Nephron progenitor cell (in vitro differentiated cells): ENCODE data around the gene TCF19.
"Not testable (repeated sequence)": the region's sequence is repeated elsewhere in the genome, so short reads cannot be mapped to it uniquely, and the experiment has no call there.

ENCODE experiments used
- DNase-seq: peaks from one replicate; pipeline ENCODE4 v3.0.0; 2021
- H3K27ac Mint-ChIP-seq: 2 replicates; pipeline ENCODE4 v1.8.0; 2021; ENCODE audit warnings: mild to moderate bottlenecking, moderate library complexity, mixed read lengths
- H3K27me3 Mint-ChIP-seq: 2 replicates; pipeline ENCODE4 v1.8.0; 2021; ENCODE audit warnings: mild to moderate bottlenecking, low read depth, mixed read lengths; ENCODE audit not compliant: poor library complexity
- H3K36me3 Mint-ChIP-seq: 2 replicates; pipeline ENCODE4 v1.8.0; 2021; ENCODE audit warnings: low read depth, mixed read lengths
- H3K4me1 Mint-ChIP-seq: 2 replicates; pipeline ENCODE4 v1.8.0; 2021; ENCODE audit warnings: mixed read lengths
- H3K4me3 Mint-ChIP-seq: 2 replicates; pipeline ENCODE4 v1.8.0; 2021; ENCODE audit warnings: mild to moderate bottlenecking, moderate library complexity, mixed read lengths
- H3K9me3 Mint-ChIP-seq: 2 replicates; pipeline ENCODE4 v1.8.0; 2021; ENCODE audit warnings: mild to moderate bottlenecking, moderate library complexity, mixed read lengths
- CTCF ChIP-seq: fragments of 200-600 bp; sonication (generic); IDR thresholded peaks from 2 replicates; pipeline ENCODE4 v1.5.0; 2021; ENCODE audit warnings: antibody characterized with exemption

The TCF19 gene

GRCh38 chr6:31185695-31186051, 27.3 kb downstream of the TCF19 start:
- not testable (repeated sequence) for H3K9me3 Mint-ChIP-seq, H3K4me3 Mint-ChIP-seq, H3K36me3 Mint-ChIP-seq, DNase-seq, H3K27ac Mint-ChIP-seq
- Mint-ChIP-seq H3K4me1 (peaks cover 17% of the 10 kb centered on the region), H3K27me3 (peaks cover 16% of the 10 kb centered on the region)

GRCh38 chr6:31186052-31186734, 27.8 kb downstream of the TCF19 start:
- peaks cover 17% of the 10 kb centered on the region for H3K4me1 Mint-ChIP-seq
- H3K36me3 Mint-ChIP-seq = no peaks in the 10 kb centered on the region
- no peaks in the 10 kb centered on the region for H3K9me3 Mint-ChIP-seq
- no peak for DNase-seq
- peak overlapping the region; percentile 64 for H3K27ac Mint-ChIP-seq
- TF ChIP-seq CTCF = no peak
- H3K27me3 Mint-ChIP-seq = peaks cover 16% of the 10 kb centered on the region
- no peak overlapping the region for H3K4me3 Mint-ChIP-seq

GRCh38 chr6:31187780-31188194, 29.4 kb downstream of the TCF19 start:
- TF ChIP-seq CTCF = no peak
- no peak for DNase-seq
- Mint-ChIP-seq H3K27me3 (peaks cover 16% of the 10 kb centered on the region), H3K36me3 (no peaks in the 10 kb centered on the region), H3K4me3 (no peak overlapping the region), H3K4me1 (peaks cover 17% of the 10 kb centered on the region), H3K9me3 (no peaks in the 10 kb centered on the region), H3K27ac (no peak overlapping the region)

- peaks cover 12% of the 10 kb centered on the region for H3K27me3 Mint-ChIP-seq
- peaks cover 13% of the 10 kb centered on the region for H3K4me1 Mint-ChIP-seq
- not testable (repeated sequence) for H3K36me3 Mint-ChIP-seq, DNase-seq, H3K27ac Mint-ChIP-seq, H3K4me3 Mint-ChIP-seq, H3K9me3 Mint-ChIP-seq
These were observed 30.8 kb downstream of the TCF19 start for GRCh38 chr6:31189223-31189622.

DNA sequence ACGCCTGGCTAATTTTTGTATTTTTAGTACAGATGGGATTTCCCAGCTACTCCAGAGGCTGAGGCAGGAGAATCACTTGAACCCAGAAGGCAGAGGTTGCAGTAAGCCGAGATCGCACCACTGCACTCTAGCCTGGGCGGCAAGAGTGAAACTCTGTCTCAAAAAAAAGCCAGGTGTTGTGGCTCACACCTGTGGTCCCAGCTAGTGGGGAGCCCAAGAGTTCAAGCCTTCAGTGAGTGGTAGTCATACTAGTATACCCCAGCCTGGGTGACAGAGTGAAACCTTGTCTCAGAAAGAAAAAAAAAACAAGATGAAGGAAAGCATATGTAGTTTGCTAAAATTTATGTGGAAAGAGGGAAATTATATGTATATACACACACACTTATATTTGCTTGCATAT, 32.1 kb downstream of the TCF19 start:
- Mint-ChIP-seq H3K4me1 (peaks cover 12% of the 10 kb centered on the region), H3K4me3 (no peak overlapping the region), H3K9me3 (no peaks in the 10 kb centered on the region), H3K27ac (no peak overlapping the region), H3K27me3 (peaks cover 16% of the 10 kb centered on the region), H3K36me3 (no peaks in the 10 kb centered on the region)
- no peak for TF ChIP-seq CTCF
- no peak for DNase-seq

GRCh38 chr6:31192431-31193105, 34.2 kb downstream of the TCF19 start:
- not testable (repeated sequence) for H3K36me3 Mint-ChIP-seq, H3K4me3 Mint-ChIP-seq, H3K9me3 Mint-ChIP-seq, H3K27ac Mint-ChIP-seq
- Mint-ChIP-seq H3K27me3 (peaks cover 15% of the 10 kb centered on the region), H3K4me1 (peaks cover 11% of the 10 kb centered on the region)
- TF ChIP-seq CTCF = peak; percentile 58
- peak; percentile 58 for DNase-seq

GRCh38 chr6:31193206-31193605, 34.8 kb downstream of the TCF19 start:
- Mint-ChIP-seq H3K27me3 (peaks cover 15% of the 10 kb centered on the region), H3K4me3 (no peak overlapping the region), H3K9me3 (peaks cover 9% of the 10 kb centered on the region), H3K4me1 (peaks cover 11% of the 10 kb centered on the region), H3K36me3 (peaks cover 5% of the 10 kb centered on the region), H3K27ac (peak overlapping the region; percentile 83)
- DNase-seq = no peak
- TF ChIP-seq CTCF = no peak
